Loucy (cell line): Measurements from ENCODE around the gene CBFB.

Experiments used
- H2AFZ ChIP-seq: fragments of 200-600 bp; sonication (generic); 2 replicates; pipeline ENCODE4 v1.6.0; 2016; ENCODE audit warnings: antibody characterized with exemption, mild to moderate bottlenecking, low read length, moderate library complexity
- H3F3A ChIP-seq: fragments of 200-600 bp; 2 replicates; pipeline ENCODE4 v1.6.0; 2016; ENCODE audit warnings: antibody characterized with exemption, low read depth, mild to moderate bottlenecking
- H3K27me3 ChIP-seq: fragments of 200-600 bp; sonication (generic); 2 replicates; pipeline ENCODE4 v1.6.1; 2014; ENCODE audit warnings: low read length, mild to moderate bottlenecking; ENCODE audit not compliant: insufficient read depth, poor library complexity, severe bottlenecking
- H3K36me3 ChIP-seq: fragments of 200-600 bp; sonication (generic); 2 replicates; pipeline ENCODE4 v1.6.1; 2016; ENCODE audit warnings: low read length; ENCODE audit not compliant: insufficient read depth
- H3K4me1 ChIP-seq: fragments of 200-600 bp; sonication (generic); 2 replicates; pipeline ENCODE4 v1.5.1; 2014; ENCODE audit warnings: low read length, mild to moderate bottlenecking; ENCODE audit not compliant: insufficient read depth, poor library complexity, severe bottlenecking
- H3K4me2 ChIP-seq: fragments of 200-600 bp; sonication (generic); 2 replicates; pipeline ENCODE4 v1.6.0; 2014; ENCODE audit warnings: antibody characterized with exemption, low read length, low read depth, mild to moderate bottlenecking; ENCODE audit not compliant: poor library complexity, severe bottlenecking
- H3K4me3 ChIP-seq: fragments of 200-600 bp; sonication (generic); 2 replicates; pipeline ENCODE4 v1.5.1; 2014; ENCODE audit warnings: low read length, mild to moderate bottlenecking, mixed read lengths; ENCODE audit not compliant: poor library complexity, severe bottlenecking
- H3K79me2 ChIP-seq: fragments of 200-600 bp; sonication (generic); 2 replicates; pipeline ENCODE4 v1.6.1; 2014; ENCODE audit warnings: low read length; ENCODE audit not compliant: insufficient read depth
- H3K9ac ChIP-seq: fragments of 200-600 bp; sonication (generic); 2 replicates; pipeline ENCODE4 v1.6.0; 2014; ENCODE audit warnings: mild to moderate bottlenecking, low read depth, low read length, moderate library complexity; ENCODE audit not compliant: poor library complexity, severe bottlenecking
- H3K9me2 ChIP-seq: fragments of 200-600 bp; sonication (generic); replicated peaks from 2 replicates; pipeline ENCODE4 v1.6.1; 2016; ENCODE audit warnings: low read depth, low read length, mixed read lengths
- H3K9me3 ChIP-seq: fragments of 200-600 bp; sonication (generic); 2 replicates; pipeline ENCODE4 v1.6.1; 2014; ENCODE audit warnings: mild to moderate bottlenecking, antibody characterized with exemption, low read length, low read depth; ENCODE audit not compliant: insufficient read depth
- H4K20me1 ChIP-seq: fragments of 200-600 bp; sonication (generic); 2 replicates; pipeline ENCODE4 v1.6.0; 2014; ENCODE audit warnings: antibody characterized with exemption, low read length, mild to moderate bottlenecking; ENCODE audit not compliant: insufficient read depth, poor library complexity, severe bottlenecking
- EZH2phosphoT487 ChIP-seq: fragments of 200-600 bp; IDR thresholded peaks from 2 replicates; pipeline ENCODE4 v1.6.1; 2018; ENCODE audit warnings: antibody characterized with exemption, mild to moderate bottlenecking, moderate library complexity, borderline replicate concordance
- TF ChIP-seq, protein P1 (sequence below): fragments of 200-600 bp; sonication (generic); conservative IDR thresholded peaks from 2 replicates; pipeline ENCODE4 v1.5.1; 2014; ENCODE audit warnings: mild to moderate bottlenecking, antibody characterized with exemption, low read length

CBFB gene

GRCh38 chr16:67141391-67141790 is 112.4 kb downstream of the CBFB start:
- Histone ChIP-seq H3K4me1 (no peaks in the 10 kb centered on the region), H3K9me3 (no peaks in the 10 kb centered on the region), H3K36me3 (peaks cover 77% of the 10 kb centered on the region), H4K20me1 (no peaks in the 10 kb centered on the region), H3K4me2 (no peak overlapping the region), H2AFZ (no peak overlapping the region), H3K79me2 (no peaks in the 10 kb centered on the region), H3K9me2 (no peaks in the 10 kb centered on the region), H3K27me3 (no peaks in the 10 kb centered on the region), H3K9ac (no peak overlapping the region), H3K4me3 (no peak overlapping the region), H3F3A (no peaks in the 10 kb centered on the region)
- TF ChIP-seq, protein P1, sequence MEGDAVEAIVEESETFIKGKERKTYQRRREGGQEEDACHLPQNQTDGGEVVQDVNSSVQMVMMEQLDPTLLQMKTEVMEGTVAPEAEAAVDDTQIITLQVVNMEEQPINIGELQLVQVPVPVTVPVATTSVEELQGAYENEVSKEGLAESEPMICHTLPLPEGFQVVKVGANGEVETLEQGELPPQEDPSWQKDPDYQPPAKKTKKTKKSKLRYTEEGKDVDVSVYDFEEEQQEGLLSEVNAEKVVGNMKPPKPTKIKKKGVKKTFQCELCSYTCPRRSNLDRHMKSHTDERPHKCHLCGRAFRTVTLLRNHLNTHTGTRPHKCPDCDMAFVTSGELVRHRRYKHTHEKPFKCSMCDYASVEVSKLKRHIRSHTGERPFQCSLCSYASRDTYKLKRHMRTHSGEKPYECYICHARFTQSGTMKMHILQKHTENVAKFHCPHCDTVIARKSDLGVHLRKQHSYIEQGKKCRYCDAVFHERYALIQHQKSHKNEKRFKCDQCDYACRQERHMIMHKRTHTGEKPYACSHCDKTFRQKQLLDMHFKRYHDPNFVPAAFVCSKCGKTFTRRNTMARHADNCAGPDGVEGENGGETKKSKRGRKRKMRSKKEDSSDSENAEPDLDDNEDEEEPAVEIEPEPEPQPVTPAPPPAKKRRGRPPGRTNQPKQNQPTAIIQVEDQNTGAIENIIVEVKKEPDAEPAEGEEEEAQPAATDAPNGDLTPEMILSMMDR = no peak
- no peak for TF ChIP-seq EZH2phosphoT487

DNA sequence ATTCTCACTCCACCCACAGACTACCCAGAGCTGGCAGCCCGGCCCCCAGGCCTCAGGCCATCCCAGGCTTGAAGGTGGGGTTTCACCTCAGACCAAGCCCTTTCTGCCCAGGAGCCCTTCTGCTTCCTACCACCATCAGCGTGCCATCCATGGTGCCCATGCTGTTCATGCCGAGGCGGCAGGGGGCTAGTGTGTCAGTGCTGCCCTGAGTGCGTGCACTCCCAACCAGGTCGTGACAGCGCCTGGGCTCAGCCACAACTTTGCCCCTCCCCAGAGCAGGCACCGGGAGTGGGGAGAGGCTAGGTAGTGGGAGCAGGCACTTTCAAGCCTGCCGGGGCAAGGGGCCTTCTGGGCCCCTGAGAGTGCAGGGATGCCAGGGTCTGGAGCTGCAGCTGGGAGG is 113.4 kb downstream of the CBFB start:
- H3K9me2 ChIP-seq = no peaks in the 10 kb centered on the region
- H3K9me3 ChIP-seq = no peaks in the 10 kb centered on the region
- H3K4me3 ChIP-seq = no peak overlapping the region
- H2AFZ ChIP-seq = no peak overlapping the region
- H3F3A ChIP-seq = no peaks in the 10 kb centered on the region
- H3K27me3 ChIP-seq = no peaks in the 10 kb centered on the region
- H3K4me2 ChIP-seq = no peak overlapping the region
- TF ChIP-seq, protein P1 = no peak
- no peak for TF ChIP-seq EZH2phosphoT487
- no peaks in the 10 kb centered on the region for H3K4me1 ChIP-seq
- H3K9ac ChIP-seq = no peak overlapping the region
- no peaks in the 10 kb centered on the region for H4K20me1 ChIP-seq
- peaks cover 79% of the 10 kb centered on the region for H3K36me3 ChIP-seq
- H3K79me2 ChIP-seq = no peaks in the 10 kb centered on the region

DNA sequence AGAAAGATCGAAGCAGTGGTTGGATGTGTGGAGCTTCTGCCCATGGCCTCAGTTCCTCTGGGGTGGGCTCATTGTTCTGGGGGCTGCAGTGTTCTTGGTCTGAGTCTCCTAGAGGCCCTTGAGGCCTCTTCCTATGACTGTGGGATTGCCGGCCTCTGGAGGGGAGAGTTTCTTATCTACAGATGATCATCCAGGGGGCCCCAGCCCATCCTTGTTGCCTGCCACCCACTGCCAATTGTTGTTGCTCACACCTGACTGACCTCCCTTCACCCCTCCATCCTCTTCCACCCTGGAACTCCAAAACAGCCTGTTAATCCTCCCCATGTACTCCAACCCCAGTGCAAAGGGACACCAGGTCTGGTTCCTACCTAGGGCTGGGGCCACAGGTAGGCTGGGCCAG is 116.0 kb downstream of the CBFB start:
- Histone ChIP-seq H3K9me3 (no peaks in the 10 kb centered on the region), H3K4me1 (no peaks in the 10 kb centered on the region), H3K4me3 (no peak overlapping the region), H3K79me2 (no peaks in the 10 kb centered on the region), H3F3A (no peaks in the 10 kb centered on the region), H4K20me1 (no peaks in the 10 kb centered on the region), H3K36me3 (peaks cover 82% of the 10 kb centered on the region), H3K27me3 (no peaks in the 10 kb centered on the region), H3K4me2 (no peak overlapping the region), H2AFZ (no peak overlapping the region), H3K9me2 (no peaks in the 10 kb centered on the region), H3K9ac (no peak overlapping the region)
- TF ChIP-seq, protein P1 = no peak
- TF ChIP-seq EZH2phosphoT487 = no peak
